Activated naive CD4-positive, alpha-beta T cell treated with anti-CD3 and anti-CD28 coated beads, Interleukin-2, amount 50 U/mL, for 24 hours (primary cell): ENCODE results near the gene TDRD1.
A peak's percentile ranks its signal among the peaks of the same experiment; 100 is the strongest.

ENCODE experiments used
- H3K27ac Mint-ChIP-seq: one replicate; pipeline ENCODE4 v1.8.0; 2021; ENCODE audit warnings: mild to moderate bottlenecking, mixed read lengths
- H3K27me3 Mint-ChIP-seq: one replicate; pipeline ENCODE4 v1.8.0; 2021; ENCODE audit warnings: mixed read lengths
- H3K36me3 Mint-ChIP-seq: one replicate; pipeline ENCODE4 v1.8.0; 2021; ENCODE audit warnings: mixed read lengths
- H3K4me1 Mint-ChIP-seq: one replicate; pipeline ENCODE4 v1.8.0; 2021; ENCODE audit warnings: mixed read lengths
- H3K4me3 Mint-ChIP-seq: one replicate; pipeline ENCODE4 v1.8.0; 2021; ENCODE audit warnings: mild to moderate bottlenecking, mixed read lengths
- H3K9me3 Mint-ChIP-seq: one replicate; pipeline ENCODE4 v1.8.0; 2021; ENCODE audit warnings: mixed read lengths

Gene TDRD1

DNA sequence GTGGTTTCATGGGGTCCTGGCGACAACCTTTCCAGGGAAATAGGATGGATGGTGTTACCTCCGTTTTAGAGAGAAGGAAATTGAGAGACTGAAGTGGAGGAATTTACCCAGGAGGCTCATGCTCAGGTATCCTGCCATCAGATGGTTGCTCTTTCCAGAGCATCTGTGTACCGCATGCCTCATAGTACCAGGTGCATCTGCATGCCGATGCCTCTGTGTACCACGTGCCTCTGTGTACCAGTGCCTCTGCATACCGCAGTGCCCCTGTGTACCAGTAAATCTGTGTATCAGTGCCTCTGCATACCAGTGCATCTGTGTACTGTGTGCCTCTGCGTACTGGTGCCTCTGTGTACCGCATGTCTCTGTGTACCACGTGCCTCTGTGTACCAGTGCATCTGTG is 63.1 kb downstream of the TDRD1 start:
- Mint-ChIP-seq H3K36me3 (no peaks in the 10 kb centered on the region), H3K9me3 (no peaks in the 10 kb centered on the region), H3K27me3 (peaks cover 31% of the 10 kb centered on the region), H3K4me1 (no peaks in the 10 kb centered on the region), H3K4me3 (no peak overlapping the region), H3K27ac (no peak overlapping the region)

DNA sequence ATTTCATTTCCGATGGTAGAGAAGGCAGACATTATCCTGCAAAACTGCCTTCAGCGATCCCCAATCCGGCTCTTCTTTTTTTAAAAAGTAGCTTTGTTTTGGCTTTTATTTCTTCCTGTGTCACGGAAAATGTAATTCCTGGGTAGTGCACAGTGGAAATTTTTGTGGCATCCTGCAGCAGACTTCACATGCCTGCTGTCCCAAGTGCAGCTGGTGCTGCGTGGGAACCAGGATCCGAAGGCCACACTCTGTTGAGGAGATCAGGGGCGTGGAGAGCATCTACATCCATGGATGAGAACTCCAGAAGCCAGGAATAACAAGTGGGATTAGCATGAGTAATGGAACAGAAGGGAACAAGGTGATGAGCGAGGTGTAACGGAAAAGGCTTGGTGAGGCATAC is 64.5 kb downstream of the TDRD1 start:
- peaks cover 26% of the 10 kb centered on the region for H3K27me3 Mint-ChIP-seq
- no peak overlapping the region for H3K27ac Mint-ChIP-seq
- H3K9me3 Mint-ChIP-seq, result no peaks in the 10 kb centered on the region
- H3K4me3 Mint-ChIP-seq, result no peak overlapping the region
- no peaks in the 10 kb centered on the region for H3K4me1 Mint-ChIP-seq
- no peaks in the 10 kb centered on the region for H3K36me3 Mint-ChIP-seq

GRCh38 chr10:114244126-114244525 is 65.0 kb downstream of the TDRD1 start:
- Mint-ChIP-seq H3K27ac (no peak overlapping the region), H3K9me3 (no peaks in the 10 kb centered on the region), H3K4me3 (no peak overlapping the region), H3K4me1 (no peaks in the 10 kb centered on the region), H3K27me3 (peaks cover 22% of the 10 kb centered on the region), H3K36me3 (no peaks in the 10 kb centered on the region)

- H3K4me1 Mint-ChIP-seq, result no peaks in the 10 kb centered on the region
- H3K27ac Mint-ChIP-seq, result no peak overlapping the region
- H3K4me3 Mint-ChIP-seq, result no peak overlapping the region
- no peaks in the 10 kb centered on the region for H3K36me3 Mint-ChIP-seq
- peaks cover 20% of the 10 kb centered on the region for H3K27me3 Mint-ChIP-seq
- no peaks in the 10 kb centered on the region for H3K9me3 Mint-ChIP-seq
Measured at GRCh38 chr10:114245121-114245791, 66.1 kb downstream of the TDRD1 start.

- Mint-ChIP-seq H3K36me3 (no peaks in the 10 kb centered on the region), H3K27me3 (peaks cover 11% of the 10 kb centered on the region), H3K4me3 (no peak overlapping the region), H3K27ac (no peak overlapping the region), H3K9me3 (no peaks in the 10 kb centered on the region), H3K4me1 (no peaks in the 10 kb centered on the region)
Measured at GRCh38 chr10:114246679-114247305, 67.6 kb downstream of the TDRD1 start.

- H3K4me3 Mint-ChIP-seq, result no peak overlapping the region
- H3K9me3 Mint-ChIP-seq, result no peaks in the 10 kb centered on the region
- H3K27ac Mint-ChIP-seq, result no peak overlapping the region
Measured at GRCh38 chr10:114250236-114250635, 71.1 kb downstream of the TDRD1 start.

DNA sequence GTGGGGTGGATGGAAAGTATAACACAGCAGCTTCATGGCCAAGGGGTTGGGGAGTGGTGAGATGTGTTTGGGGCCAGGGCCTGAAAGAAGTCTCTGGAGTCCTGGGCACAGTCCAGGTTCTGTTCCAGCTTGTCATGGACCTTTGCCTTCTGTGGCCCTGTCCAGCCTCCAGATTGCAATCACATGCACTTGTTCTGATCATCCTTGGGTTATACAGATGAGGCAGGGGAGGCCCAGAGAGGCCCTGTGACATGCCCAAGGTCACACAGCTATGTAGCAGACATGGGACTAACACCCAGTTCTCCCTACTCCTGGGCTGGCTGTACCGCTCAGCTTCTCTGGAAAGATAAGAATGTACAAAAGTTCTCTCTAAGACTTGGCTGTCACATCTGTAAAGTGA is 71.6 kb downstream of the TDRD1 start:
- Mint-ChIP-seq H3K4me1 (no peaks in the 10 kb centered on the region), H3K36me3 (no peaks in the 10 kb centered on the region), H3K27ac (no peak overlapping the region), H3K4me3 (no peak overlapping the region), H3K27me3 (peaks cover 4% of the 10 kb centered on the region), H3K9me3 (no peaks in the 10 kb centered on the region)

More at GRCh38 chr10:114250236-114250635, 71.1 kb downstream of the TDRD1 start:
- Mint-ChIP-seq H3K4me1 (no peaks in the 10 kb centered on the region), H3K36me3 (no peaks in the 10 kb centered on the region), H3K27me3 (peaks cover 7% of the 10 kb centered on the region)

DNA sequence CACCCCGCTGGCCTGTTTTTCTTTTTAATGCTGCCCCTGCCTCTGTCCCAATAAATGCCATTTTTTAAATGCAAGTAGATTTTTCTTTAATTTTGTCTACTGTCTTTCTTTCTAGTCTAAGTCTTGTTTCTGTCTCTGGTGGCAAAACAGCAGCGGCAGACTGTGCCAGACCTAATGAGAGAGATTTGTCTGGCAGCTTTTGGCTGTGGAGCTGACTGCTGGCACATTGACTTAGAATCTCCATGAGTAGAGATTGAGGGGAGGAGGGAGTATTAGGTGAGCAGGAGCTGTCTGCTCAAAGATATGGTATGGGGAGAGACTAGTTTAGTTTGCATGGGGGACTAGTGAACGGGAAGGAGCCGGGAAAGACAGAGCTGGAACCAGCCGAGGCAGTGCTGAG is 72.9 kb downstream of the TDRD1 start:
- Mint-ChIP-seq H3K27ac (peak overlapping the region; percentile 15), H3K36me3 (no peaks in the 10 kb centered on the region), H3K4me1 (no peaks in the 10 kb centered on the region), H3K9me3 (no peaks in the 10 kb centered on the region), H3K4me3 (no peak overlapping the region), H3K27me3 (peaks cover 4% of the 10 kb centered on the region)

DNA sequence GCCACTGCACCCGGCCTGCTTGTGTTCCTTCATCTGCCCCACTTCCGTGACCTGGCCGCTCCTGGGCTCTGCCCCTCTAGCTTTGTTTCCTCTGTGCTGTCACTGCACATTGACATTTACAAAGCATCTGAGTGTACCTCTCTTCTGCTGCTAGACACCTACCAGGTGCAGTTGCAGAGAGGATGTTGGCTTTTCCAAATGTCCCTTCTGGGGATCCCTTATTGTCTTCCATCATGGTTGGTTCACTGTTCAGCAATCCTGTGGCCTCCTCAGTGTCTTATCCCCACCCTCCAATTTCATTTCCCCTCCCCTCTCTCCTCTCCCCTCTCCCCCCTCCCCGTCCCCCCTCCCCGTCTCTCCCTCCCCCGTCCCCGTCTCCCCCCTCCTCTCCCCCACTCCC is 73.7 kb downstream of the TDRD1 start:
- H3K36me3 Mint-ChIP-seq, result no peaks in the 10 kb centered on the region
- no peak overlapping the region for H3K4me3 Mint-ChIP-seq
- no peak overlapping the region for H3K27ac Mint-ChIP-seq
- H3K9me3 Mint-ChIP-seq, result no peaks in the 10 kb centered on the region
- H3K4me1 Mint-ChIP-seq, result no peaks in the 10 kb centered on the region
- peaks cover 4% of the 10 kb centered on the region for H3K27me3 Mint-ChIP-seq

DNA sequence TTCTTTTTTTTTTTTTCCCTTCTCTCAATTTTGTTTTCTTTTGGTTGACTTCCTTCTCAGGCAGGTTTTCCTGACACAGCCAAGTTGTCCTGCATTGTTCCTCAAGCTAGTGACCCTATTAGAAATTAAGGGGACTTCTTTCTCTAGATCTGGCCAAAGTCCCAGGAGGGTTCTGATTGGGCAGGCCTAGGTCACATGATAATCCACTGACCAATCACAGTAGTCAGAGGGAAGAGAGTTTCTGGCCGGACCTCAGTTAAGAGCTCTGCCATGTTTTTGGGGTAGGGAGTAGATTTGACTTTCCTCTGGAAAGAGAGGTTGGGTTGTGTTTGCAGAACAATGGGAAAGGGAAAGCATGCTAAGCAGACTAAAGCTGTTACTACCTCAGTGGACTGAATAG is 76.1 kb downstream of the TDRD1 start:
- peaks cover 10% of the 10 kb centered on the region for H3K4me1 Mint-ChIP-seq
- H3K27me3 Mint-ChIP-seq, result peaks cover 4% of the 10 kb centered on the region
- H3K27ac Mint-ChIP-seq, result no peak overlapping the region
- no peaks in the 10 kb centered on the region for H3K9me3 Mint-ChIP-seq
- no peaks in the 10 kb centered on the region for H3K36me3 Mint-ChIP-seq
- H3K4me3 Mint-ChIP-seq, result no peak overlapping the region

- H3K4me1 Mint-ChIP-seq, result peaks cover 10% of the 10 kb centered on the region
- no peak overlapping the region for H3K27ac Mint-ChIP-seq
- H3K9me3 Mint-ChIP-seq, result no peaks in the 10 kb centered on the region
Measured at GRCh38 chr10:114256008-114256765, 77.0 kb downstream of the TDRD1 start.

DNA sequence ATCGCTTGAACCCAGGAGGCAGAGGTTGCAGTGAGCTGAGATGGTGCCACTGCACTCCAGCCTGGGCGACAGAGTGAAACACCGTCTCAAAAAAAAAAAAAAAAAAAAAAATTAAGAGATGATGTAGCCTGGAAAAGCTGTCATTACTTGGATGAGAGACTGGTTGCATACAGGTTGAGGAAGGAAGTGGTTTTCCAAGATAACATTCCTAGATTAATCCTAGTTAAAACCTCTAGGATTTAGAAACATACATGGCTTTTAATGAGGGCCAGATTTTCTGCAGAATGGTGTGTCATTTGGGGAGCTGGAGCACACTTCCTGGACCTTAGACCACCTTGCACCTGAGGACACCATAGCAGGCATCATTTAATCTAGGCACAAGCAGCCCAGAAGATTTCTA is 77.7 kb downstream of the TDRD1 start:
- Mint-ChIP-seq H3K4me3 (no peak overlapping the region), H3K27ac (no peak overlapping the region), H3K9me3 (no peaks in the 10 kb centered on the region), H3K4me1 (peaks cover 10% of the 10 kb centered on the region), H3K36me3 (no peaks in the 10 kb centered on the region), H3K27me3 (peaks cover 4% of the 10 kb centered on the region)

More at GRCh38 chr10:114256008-114256765, 77.0 kb downstream of the TDRD1 start:
- H3K4me3 Mint-ChIP-seq, result no peak overlapping the region
- peaks cover 4% of the 10 kb centered on the region for H3K27me3 Mint-ChIP-seq
- no peaks in the 10 kb centered on the region for H3K36me3 Mint-ChIP-seq

- H3K4me1 Mint-ChIP-seq, result peaks cover 10% of the 10 kb centered on the region
- no peaks in the 10 kb centered on the region for H3K9me3 Mint-ChIP-seq
- peaks cover 2% of the 10 kb centered on the region for H3K27me3 Mint-ChIP-seq
- no peaks in the 10 kb centered on the region for H3K36me3 Mint-ChIP-seq
- H3K4me3 Mint-ChIP-seq, result no peak overlapping the region
- H3K27ac Mint-ChIP-seq, result no peak overlapping the region
Measured at GRCh38 chr10:114257498-114257897, 78.3 kb downstream of the TDRD1 start.

GRCh38 chr10:114258274-114258840 is 79.2 kb downstream of the TDRD1 start:
- Mint-ChIP-seq H3K27ac (no peak overlapping the region), H3K4me3 (no peak overlapping the region), H3K27me3 (peaks cover 2% of the 10 kb centered on the region), H3K36me3 (no peaks in the 10 kb centered on the region), H3K9me3 (no peaks in the 10 kb centered on the region), H3K4me1 (peaks cover 10% of the 10 kb centered on the region)

DNA sequence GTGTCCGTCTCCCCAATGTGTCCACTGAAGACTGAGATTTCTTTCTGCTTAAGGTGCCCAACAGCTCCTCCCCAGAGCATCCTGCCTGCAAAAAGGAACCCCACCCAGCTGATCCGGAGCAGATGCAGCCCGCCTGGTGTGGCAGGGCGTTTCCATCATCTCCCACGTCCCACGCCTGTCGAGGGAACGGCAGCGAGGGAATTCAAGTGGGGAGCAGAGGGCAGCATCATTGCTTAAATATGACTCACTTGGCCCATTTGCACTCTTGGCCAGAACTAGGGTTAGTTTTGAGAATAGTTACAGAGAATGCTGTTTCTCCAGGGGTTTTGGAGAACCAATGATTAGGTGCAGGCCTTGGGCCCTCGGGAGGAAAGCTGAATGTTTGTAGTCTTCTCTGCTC is 80.7 kb downstream of the TDRD1 start:
- Mint-ChIP-seq H3K27me3 (no peaks in the 10 kb centered on the region), H3K4me1 (peaks cover 10% of the 10 kb centered on the region), H3K36me3 (no peaks in the 10 kb centered on the region), H3K9me3 (no peaks in the 10 kb centered on the region), H3K27ac (no peak overlapping the region), H3K4me3 (no peak overlapping the region)

GRCh38 chr10:114260366-114260765 is 81.2 kb downstream of the TDRD1 start:
- Mint-ChIP-seq H3K27ac (no peak overlapping the region), H3K4me3 (no peak overlapping the region), H3K9me3 (no peaks in the 10 kb centered on the region), H3K4me1 (peaks cover 10% of the 10 kb centered on the region), H3K36me3 (no peaks in the 10 kb centered on the region), H3K27me3 (no peaks in the 10 kb centered on the region)
